Retina (tissue), 1 donor: ENCODE results near the gene PPP2R5E.
"Not testable (repeated sequence)": the region's sequence is repeated elsewhere in the genome, so short reads cannot be mapped to it uniquely, and the experiment has no call there.

ENCODE experiments used
- DNase-seq: peaks from one replicate; pipeline ENCODE4 v3.0.0-alpha.2; 2016

The PPP2R5E gene

GRCh38 chr14:63543000-63543825 lies at the start of gene PPP2R5E:
TSS of gene PPP2R5E (minus strand) at chr14:63543377. CDS start at chr14:63539685, 3,692 bp downstream.
- DNase-seq, result peak; percentile 99

- DNase-seq, result not testable (repeated sequence)
These were observed 39.9 kb upstream of the PPP2R5E start for GRCh38 chr14:63583046-63583445.

GRCh38 chr14:63581491-63581890 lies 38.3 kb upstream of the PPP2R5E start:
- no peak for DNase-seq

GRCh38 chr14:63578300-63578699 lies 35.1 kb upstream of the PPP2R5E start:
- no peak for DNase-seq

- DNase-seq, result no peak
These were observed 30.4 kb upstream of the PPP2R5E start for GRCh38 chr14:63573581-63573980.

- no peak for DNase-seq
These were observed 22.3 kb upstream of the PPP2R5E start for GRCh38 chr14:63565448-63565847.

- DNase-seq, result no peak
These were observed 21.1 kb upstream of the PPP2R5E start for GRCh38 chr14:63564318-63564717.

GRCh38 chr14:63563370-63564026 lies 20.3 kb upstream of the PPP2R5E start:
- DNase-seq, result no peak

GRCh38 chr14:63562405-63562804 lies 19.2 kb upstream of the PPP2R5E start:
- no peak for DNase-seq

- DNase-seq, result no peak
These were observed 12.4 kb upstream of the PPP2R5E start for GRCh38 chr14:63555572-63555971.

- DNase-seq, result no peak
These were observed 8.2 kb upstream of the PPP2R5E start for GRCh38 chr14:63551332-63551731.

GRCh38 chr14:63547798-63548335 lies 4.7 kb upstream of the PPP2R5E start:
- no peak for DNase-seq

GRCh38 chr14:63545431-63545830 lies 2.3 kb upstream of the PPP2R5E start:
- DNase-seq, result no peak

GRCh38 chr14:63544591-63545299 lies 1.6 kb upstream of the PPP2R5E start:
- DNase-seq, result no peak

GRCh38 chr14:63543826-63544406 lies 739 bp upstream of the PPP2R5E start:
- DNase-seq, result no peak

GRCh38 chr14:63542231-63542999 lies 762 bp downstream of the PPP2R5E start:
- DNase-seq, result peak; percentile 60

- DNase-seq, result no peak
These were observed 7.3 kb downstream of the PPP2R5E start for GRCh38 chr14:63535918-63536317.

GRCh38 chr14:63533474-63533873 lies 9.7 kb downstream of the PPP2R5E start:
- no peak for DNase-seq

GRCh38 chr14:63524537-63525155 lies 18.5 kb downstream of the PPP2R5E start:
- DNase-seq, result no peak

- no peak for DNase-seq
These were observed 19.3 kb downstream of the PPP2R5E start for GRCh38 chr14:63523735-63524426.

- DNase-seq, result not testable (repeated sequence)
These were observed 20.7 kb downstream of the PPP2R5E start for GRCh38 chr14:63522511-63522910.
